B cell (primary cell): ENCODE measurements around the gene KDF1. TPM values are rescaled to one million over a fixed set of nuclear protein-coding genes. Genes with fewer than 3 reads are reported as not detected.

ENCODE experiments used
- ATAC-seq: fragments of 200-7000 bp; cut with Tn5 transposase; one replicate; pipeline ENCODE4 v1.10.0; 2021; ENCODE audit warnings: low read depth, mild to moderate bottlenecking, moderate number of reproducible peaks, moderate library complexity
- CTCF ChIA-PET: fragments of 350-600 bp; sonication (Branson Sonifier 250); formaldehyde crosslinking; loops from one replicate; lab custom pipeline; 2021; ENCODE audit warnings: antibody characterized with exemption, inconsistent platforms; lab: Charles Lee
- POLR2A ChIA-PET: fragments of 350-600 bp; sonication (Branson Sonifier 250); formaldehyde crosslinking; loops from one replicate; lab custom pipeline; 2021; ENCODE audit warnings: antibody characterized with exemption; lab: Charles Lee
- DNase-seq: peaks from one replicate; pipeline ENCODE4 v3.0.0; 2013
- H2AFZ ChIP-seq: 2 replicates; pipeline ENCODE4 v1.6.1; 2012; ENCODE audit warnings: mild to moderate bottlenecking, low read depth, low read length; ENCODE audit not compliant: insufficient read depth, poor library complexity, severe bottlenecking
- H3K27ac ChIP-seq, 2 donors: 1 replicate in 1 of 2; 2 replicates in 1 of 2; pipeline ENCODE4 v1.5.1; 2012 to 2013; ENCODE audit warnings: low read length in 2 of 2, mild to moderate bottlenecking in 2 of 2, moderate library complexity in 1 of 2
- H3K27me3 ChIP-seq, 4 experiments: fragments of 200-600 bp in 1 of 4; sonication (generic) in 1 of 4; replicated peaks in 1 of 4; 1 replicate in 2 of 4; 2 replicates in 2 of 4; pipeline versions ENCODE4 v1.6.1 to v1.7.0; 2013 to 2016; ENCODE audit warnings: low read length in 3 of 4, mild to moderate bottlenecking in 2 of 4, mixed read lengths in 1 of 4, moderate library complexity in 1 of 4; ENCODE audit not compliant: insufficient read depth in 4 of 4, control insufficient read depth in 3 of 4; ENCODE audit errors: control extremely low read depth in 1 of 4
- H3K36me3 ChIP-seq, 2 experiments: replicated peaks in 1 of 2; 1 replicate in 1 of 2; 2 replicates in 1 of 2; pipeline versions ENCODE4 v1.6.1 to v1.7.1; 2013; ENCODE audit warnings: low read length in 1 of 2; ENCODE audit not compliant: insufficient read depth in 2 of 2, control insufficient read depth in 1 of 2; ENCODE audit errors: control extremely low read depth in 1 of 2, extremely low read depth in 1 of 2
- H3K4me1 ChIP-seq, 2 donors: fragments of 200-600 bp in 1 of 2; sonication (generic) in 1 of 2; 1 replicate in 1 of 2; 2 replicates in 1 of 2; pipeline versions ENCODE4 v1.5.1 to v1.6.1; 2013 to 2017; ENCODE audit warnings: low read length in 2 of 2; ENCODE audit not compliant: control insufficient read depth in 2 of 2, insufficient read depth in 2 of 2
- H3K4me2 ChIP-seq: replicated peaks from 2 replicates; pipeline ENCODE3; 2012; ENCODE audit warnings: mild to moderate bottlenecking, low read depth, low read length; ENCODE audit not compliant: poor library complexity, severe bottlenecking
- H3K4me3 ChIP-seq, 5 experiments: fragments of 200-600 bp in 1 of 5; sonication (generic) in 1 of 5; 1 replicate in 3 of 5; 2 replicates in 2 of 5; pipeline versions ENCODE4 v1.5.1 to v1.7.0; 2011 to 2016; ENCODE audit warnings: low read length in 4 of 5, mild to moderate bottlenecking in 4 of 5, low read depth in 2 of 5, control low read depth in 1 of 5, moderate library complexity in 1 of 5; ENCODE audit not compliant: insufficient read depth in 1 of 5; ENCODE audit errors: control extremely low read depth in 1 of 5, extremely low read depth in 1 of 5
- H3K79me2 ChIP-seq: fragments of 200-600 bp; sonication (generic); one replicate; pipeline ENCODE4 v1.6.0; 2016; ENCODE audit warnings: low read length; ENCODE audit not compliant: control insufficient read depth, insufficient read depth
- H3K9ac ChIP-seq: fragments of 200-600 bp; sonication (generic); 2 replicates; pipeline ENCODE4 v1.6.1; 2017; ENCODE audit warnings: mild to moderate bottlenecking, low read length, moderate library complexity
- H3K9me3 ChIP-seq, 3 donors: one replicate each; pipeline versions ENCODE4 v1.6.1 to v1.7.1; 2013; ENCODE audit warnings: low read length in 2 of 3; ENCODE audit not compliant: control insufficient read depth in 2 of 3, insufficient read depth in 1 of 3; ENCODE audit errors: control extremely low read depth in 1 of 3
- H4K20me1 ChIP-seq: 2 replicates; pipeline ENCODE4 v1.6.0; 2012; ENCODE audit warnings: mild to moderate bottlenecking, low read length; ENCODE audit not compliant: insufficient read depth, control insufficient read depth, poor library complexity, severe bottlenecking
- H3K27ac Mint-ChIP-seq: one replicate; pipeline ENCODE4 v1.8.0; 2021; ENCODE audit warnings: mixed read lengths
- H3K27me3 Mint-ChIP-seq: one replicate; pipeline ENCODE4 v1.8.0; 2021; ENCODE audit warnings: mixed read lengths
- H3K4me1 Mint-ChIP-seq: one replicate; pipeline ENCODE4 v1.8.0; 2021; ENCODE audit warnings: mixed read lengths
- H3K4me3 Mint-ChIP-seq: one replicate; pipeline ENCODE4 v1.8.0; 2021; ENCODE audit warnings: mixed read lengths
- H3K9me3 Mint-ChIP-seq: one replicate; pipeline ENCODE4 v1.8.0; 2022; ENCODE audit warnings: mixed read lengths; ENCODE audit not compliant: insufficient read depth
- CTCF ChIP-seq: fragments of 200-600 bp; IDR thresholded peaks from one replicate; pipeline ENCODE4 v1.8.0; 2022; ENCODE audit warnings: antibody characterized with exemption, mild to moderate bottlenecking
- EZH2 ChIP-seq: IDR thresholded peaks from 2 replicates; pipeline ENCODE4 v1.6.1; 2012; ENCODE audit warnings: borderline replicate concordance, low read depth, mild to moderate bottlenecking, moderate library complexity, low read length; ENCODE audit not compliant: insufficient read depth, poor library complexity, severe bottlenecking
- WGBS: methylation state at CpG from one replicate; pipeline ENCODE4 v1.1.5; 2013; ENCODE audit warnings: missing lambda C conversion rate; ENCODE audit not compliant: insufficient coverage; 5-methylcytosine and 5-hydroxymethylcytosine counted together
- intact Hi-C: fragments of 100-400 bp; cut with micrococcal nuclease; formaldehyde crosslinking; loops from one replicate; pipeline ENCODE4 v1.10.0; 2022
- polyA plus RNA-seq: library from polyadenylated mRNA; depleted of rRNA; stranded (reverse); fragments of >200 nt; gene quantifications from 2 replicates; pipeline ENCODE4 v1.2.3, GENCODE V29; 2012
- total RNA-seq, 2 donors: library from RNA; stranded (reverse); fragments of 120-200 nt in 1 of 2; gene quantifications; 1 replicate in 1 of 2; 2 replicates in 1 of 2; pipeline versions ENCODE4 v1.2.3 to v1.2.4, GENCODE V29; 2013 to 2022

The KDF1 gene
- total and polyA plus RNA-seq, 2 donors (not counting 1 experiment from before 2014, with no cell fraction given) = 0.74 to 2.6 TPM

GRCh38 chr1:26910343-26911160 lies 49.7 kb downstream of the KDF1 start:
- Histone ChIP-seq H3K4me3 (no peak overlapping the region), H3K4me1 (no peaks in the 10 kb centered on the region), H3K27me3 (no peaks in the 10 kb centered on the region), H3K9me3 (no peaks in the 10 kb centered on the region), H3K9ac (no peak overlapping the region), H3K79me2 (no peaks in the 10 kb centered on the region), H3K27ac (no peak overlapping the region), H4K20me1 (no peaks in the 10 kb centered on the region), H3K4me2 (no peak overlapping the region), H3K36me3 (no peaks in the 10 kb centered on the region), H2AFZ (no peak overlapping the region)
- Mint-ChIP-seq H3K27ac (no peak overlapping the region), H3K9me3 (no peaks in the 10 kb centered on the region), H3K4me1 (no peaks in the 10 kb centered on the region), H3K4me3 (no peak overlapping the region), H3K27me3 (peaks cover 8% of the 10 kb centered on the region)
- WGBS = 88% methylated on average over 4 of the region's 4 CpGs
- ChIA-PET POLR2A (no interaction called here), CTCF (no interaction called here)
- intact Hi-C loops = no loop called here
- TF ChIP-seq EZH2 (no peak), CTCF (no peak)
- no peak for DNase-seq
- ATAC-seq = no peak

GRCh38 chr1:26909951-26910342 lies 50.3 kb downstream of the KDF1 start:
- no peak overlapping the region for H3K4me2 ChIP-seq
- H3K4me3 Mint-ChIP-seq = no peak overlapping the region
- intact Hi-C loops = loop anchor here (10.0 kb wide), 1 partner anchor 435 kb away; the partner anchor contains the start of gene HMGN2
- no peaks in the 10 kb centered on the region for H3K4me1 ChIP-seq
- H3K36me3 ChIP-seq = no peaks in the 10 kb centered on the region
- no peaks in the 10 kb centered on the region for H3K4me1 Mint-ChIP-seq
- POLR2A ChIA-PET = no interaction called here
- no peak overlapping the region for H3K27ac ChIP-seq
- DNase-seq (no peak), ATAC-seq (no peak)
- WGBS = 91% methylated on average over 3 of the region's 3 CpGs
- H3K9me3 ChIP-seq = no peaks in the 10 kb centered on the region
- no peaks in the 10 kb centered on the region for H4K20me1 ChIP-seq
- no peak overlapping the region for H2AFZ ChIP-seq
- TF ChIP-seq EZH2 (no peak), CTCF (no peak)
- H3K27me3 ChIP-seq = no peaks in the 10 kb centered on the region
- peaks cover 8% of the 10 kb centered on the region for H3K27me3 Mint-ChIP-seq
- H3K27ac Mint-ChIP-seq = no peak overlapping the region
- H3K9ac ChIP-seq = no peak overlapping the region
- H3K9me3 Mint-ChIP-seq = no peaks in the 10 kb centered on the region
- no peaks in the 10 kb centered on the region for H3K79me2 ChIP-seq
- no peak overlapping the region for H3K4me3 ChIP-seq
- CTCF ChIA-PET = interaction anchor here (1.3 kb wide), 1 partner anchor 647 kb away, joined by 3 read pairs; no protein-coding TSS in a partner anchor
